HCT116 (cell line): ENCODE results near the gene ZFR. TPM values are rescaled to one million over a fixed set of nuclear protein-coding genes. Genes with fewer than 3 reads are reported as not detected.
A peak's percentile ranks its signal among the peaks of the same experiment; 100 is the strongest.

Source experiments
- ATAC-seq: fragments of 200-7000 bp; cut with Tn5 transposase; 2 replicates; pipeline ENCODE4 v1.9.1; 2020; ENCODE audit warnings: mild to moderate bottlenecking, moderate library complexity
- BruUV-seq: library from RNA; stranded (reverse); fragments of 400-500 nt; replicated peaks from 2 replicates; lab custom pipeline; 2021; lab: Mats Ljungman, UMichigan
- CTCF ChIA-PET: fragments of 300-600 bp; sonication (Branson Sonifier 250); formaldehyde crosslinking; loops from one replicate; lab custom pipeline; 2021; ENCODE audit warnings: antibody characterized with exemption; lab: Charles Lee
- POLR2A ChIA-PET: fragments of 300-600, 350-600 bp; sonication (Branson Sonifier 250); formaldehyde crosslinking; loops from one replicate; lab custom pipeline; 2021; ENCODE audit warnings: antibody characterized with exemption; lab: Charles Lee
- RAD21 ChIA-PET, 2 experiments: fragments of 300-600 bp; sonication (Branson Sonifier 250); formaldehyde crosslinking; loops; one replicate each; lab custom pipeline; 2023; ENCODE audit warnings: low total read pairs in 2 of 2; ENCODE audit not compliant: uncharacterized antibody in 2 of 2, unreplicated experiment in 2 of 2, low non-redundant PET in 1 of 2; lab: Charles Lee
- DNase-seq: peaks from one replicate; pipeline ENCODE4 v3.0.0-alpha.2; 2010; ENCODE audit warnings: low read depth, low spot score
- H2AFZ ChIP-seq: fragments of 200-600 bp; shearing (Covaris generic), sonication (generic); 2 replicates; pipeline ENCODE4 v1.6.1; 2017; ENCODE audit warnings: low read depth, mixed run types, mixed read lengths, antibody characterized with exemption, low read length; ENCODE audit not compliant: poor library complexity, severe bottlenecking
- H3K27ac ChIP-seq: 2 replicates; pipeline ENCODE4 v1.5.1; 2012; ENCODE audit warnings: low read depth, low read length
- H3K27me3 ChIP-seq: fragments of 200-600 bp; sonication (generic); 2 replicates; pipeline ENCODE4 v1.6.1; 2016; ENCODE audit warnings: mixed run types, low read length, mixed read lengths; ENCODE audit not compliant: insufficient read depth
- H3K36me3 ChIP-seq, 2 experiments: fragments of 200-500 bp in 1 of 2; fragments of 200-600 bp in 1 of 2; sonication (Bioruptor generic) in 1 of 2; sonication (generic) in 1 of 2; 2 replicates each; pipeline versions ENCODE4 v1.5.1 to v1.6.1; 2014 to 2016; ENCODE audit warnings: low read length in 2 of 2, inconsistent platforms in 1 of 2, mixed read lengths in 1 of 2, mixed run types in 1 of 2; ENCODE audit not compliant: insufficient read depth in 2 of 2, control insufficient read depth in 1 of 2
- H3K4me1 ChIP-seq, 2 experiments: fragments of 200-600 bp in 1 of 2; sonication (generic) in 1 of 2; 2 replicates each; pipeline versions ENCODE4 v1.5.1 to v1.6.1; 2012 to 2017; ENCODE audit warnings: low read length in 2 of 2, inconsistent platforms in 1 of 2, mild to moderate bottlenecking in 1 of 2, mixed read lengths in 1 of 2, mixed run types in 1 of 2, moderate library complexity in 1 of 2; ENCODE audit not compliant: insufficient read depth in 2 of 2, control insufficient read depth in 1 of 2
- H3K4me2 ChIP-seq: fragments of 200-600 bp; sonication (generic); 2 replicates; pipeline ENCODE4 v1.6.1; 2017; ENCODE audit warnings: mixed run types, low read length, mixed read lengths
- H3K4me3 ChIP-seq, 2 experiments: fragments of 200-600 bp in 1 of 2; sonication (generic) in 1 of 2; replicated peaks in 1 of 2; 2 replicates each; pipeline ENCODE4 v1.5.1; 2011 to 2016; ENCODE audit warnings: low read length in 2 of 2, control low read depth in 1 of 2, low read depth in 1 of 2, mild to moderate bottlenecking in 1 of 2, mixed read lengths in 1 of 2, mixed run types in 1 of 2
- H3K79me2 ChIP-seq: fragments of 200-600 bp; sonication (generic); 2 replicates; pipeline ENCODE4 v1.6.1; 2017; ENCODE audit warnings: mild to moderate bottlenecking, mixed run types, low read length, moderate library complexity, mixed read lengths; ENCODE audit not compliant: insufficient read depth
- H3K9ac ChIP-seq: fragments of 200-600 bp; sonication (generic); 2 replicates; pipeline ENCODE4 v1.6.1; 2016; ENCODE audit warnings: low read length, mixed read lengths
- H3K9me2 ChIP-seq: fragments of 200-600 bp; sonication (generic), shearing (Covaris generic); 2 replicates; pipeline ENCODE4 v1.6.1; 2017; ENCODE audit warnings: mixed run types, mild to moderate bottlenecking, moderate library complexity; ENCODE audit not compliant: insufficient read depth
- H3K9me3 ChIP-seq, 2 experiments: fragments of 200-500 bp in 1 of 2; fragments of 200-600 bp in 1 of 2; sonication (Bioruptor generic) in 1 of 2; sonication (generic) in 1 of 2; 2 replicates each; pipeline ENCODE4 v1.6.1; 2014 to 2017; ENCODE audit warnings: low read length in 2 of 2, mixed read lengths in 2 of 2, inconsistent platforms in 1 of 2, low read depth in 1 of 2, mild to moderate bottlenecking in 1 of 2, mixed run types in 1 of 2, moderate library complexity in 1 of 2; ENCODE audit not compliant: control insufficient read depth in 1 of 2, insufficient read depth in 1 of 2
- H4K20me1 ChIP-seq: fragments of 200-600 bp; sonication (generic), shearing (Covaris generic); 2 replicates; pipeline ENCODE4 v1.6.1; 2017; ENCODE audit warnings: mixed run types, mild to moderate bottlenecking, moderate library complexity; ENCODE audit not compliant: insufficient read depth
- CBX3 ChIP-seq: IDR thresholded peaks from 2 replicates; pipeline ENCODE4 v1.6.1; 2012; ENCODE audit warnings: low read depth
- CEBPB ChIP-seq: IDR thresholded peaks from 2 replicates; pipeline ENCODE4 v1.6.1; 2012; ENCODE audit warnings: low read depth
- EGR1 ChIP-seq: IDR thresholded peaks from 2 replicates; pipeline ENCODE4 v1.6.1; 2012; ENCODE audit warnings: low read depth
- EZH2phosphoT487 ChIP-seq: fragments of 200-600 bp; IDR thresholded peaks from 2 replicates; pipeline ENCODE4 v1.6.1; 2018; ENCODE audit warnings: antibody characterized with exemption, borderline replicate concordance
- FOSL1 ChIP-seq: IDR thresholded peaks from 2 replicates; pipeline ENCODE4 v1.6.1; 2012; ENCODE audit warnings: low read depth
- JUND ChIP-seq: IDR thresholded peaks from 2 replicates; pipeline ENCODE4 v1.6.1; 2012
- POLR2A ChIP-seq: IDR thresholded peaks from 2 replicates; pipeline ENCODE4 v1.7.0; 2011; ENCODE audit warnings: borderline replicate concordance; ENCODE audit not compliant: insufficient read depth, insufficient read length; ENCODE audit errors: extremely low read depth
- POLR2AphosphoS5 ChIP-seq: IDR thresholded peaks from 2 replicates; pipeline ENCODE4 v1.6.1; 2011; ENCODE audit warnings: mild to moderate bottlenecking, low read depth, low read length, moderate library complexity
- RAD21 ChIP-seq: IDR thresholded peaks from 2 replicates; pipeline ENCODE4 v1.6.1; 2012; ENCODE audit warnings: low read depth, mild to moderate bottlenecking
- SIN3A ChIP-seq: IDR thresholded peaks from 2 replicates; pipeline ENCODE4 v1.6.1; 2012; ENCODE audit warnings: low read depth
- SP1 ChIP-seq: IDR thresholded peaks from 2 replicates; pipeline ENCODE4 v1.6.1; 2012; ENCODE audit warnings: low read depth
- TCF7L2 ChIP-seq: IDR thresholded peaks from 2 replicates; pipeline ENCODE4 v1.7.0; 2011; ENCODE audit warnings: borderline replicate concordance, inconsistent platforms; ENCODE audit not compliant: insufficient read depth, insufficient read length; ENCODE audit errors: extremely low read depth
- ZBTB33 ChIP-seq: IDR thresholded peaks from 2 replicates; pipeline ENCODE4 v1.6.1; 2011; ENCODE audit warnings: mild to moderate bottlenecking, low read length, moderate library complexity; ENCODE audit not compliant: insufficient replicate concordance; ENCODE audit errors: extremely low read depth
- ZFX ChIP-seq: fragments of 450-650 bp; IDR thresholded peaks from 2 replicates; pipeline ENCODE4 v1.6.1; 2017
- intact Hi-C: fragments of 100-400 bp; cut with micrococcal nuclease; formaldehyde crosslinking; loops from 2 replicates; pipeline ENCODE4 v1.10.0; 2022
- total RNA-seq: library from RNA; stranded (reverse); gene quantifications from one replicate; pipeline ENCODE4 v1.2.1, GENCODE V29; 2021; ENCODE audit not compliant: unreplicated experiment
- TF ChIP-seq, protein P1 (sequence below): IDR thresholded peaks from 2 replicates; pipeline ENCODE4 v1.6.1; 2012

ZFR gene
- total RNA-seq, 1 experiment from 2014 or later: 65.7 TPM

DNA sequence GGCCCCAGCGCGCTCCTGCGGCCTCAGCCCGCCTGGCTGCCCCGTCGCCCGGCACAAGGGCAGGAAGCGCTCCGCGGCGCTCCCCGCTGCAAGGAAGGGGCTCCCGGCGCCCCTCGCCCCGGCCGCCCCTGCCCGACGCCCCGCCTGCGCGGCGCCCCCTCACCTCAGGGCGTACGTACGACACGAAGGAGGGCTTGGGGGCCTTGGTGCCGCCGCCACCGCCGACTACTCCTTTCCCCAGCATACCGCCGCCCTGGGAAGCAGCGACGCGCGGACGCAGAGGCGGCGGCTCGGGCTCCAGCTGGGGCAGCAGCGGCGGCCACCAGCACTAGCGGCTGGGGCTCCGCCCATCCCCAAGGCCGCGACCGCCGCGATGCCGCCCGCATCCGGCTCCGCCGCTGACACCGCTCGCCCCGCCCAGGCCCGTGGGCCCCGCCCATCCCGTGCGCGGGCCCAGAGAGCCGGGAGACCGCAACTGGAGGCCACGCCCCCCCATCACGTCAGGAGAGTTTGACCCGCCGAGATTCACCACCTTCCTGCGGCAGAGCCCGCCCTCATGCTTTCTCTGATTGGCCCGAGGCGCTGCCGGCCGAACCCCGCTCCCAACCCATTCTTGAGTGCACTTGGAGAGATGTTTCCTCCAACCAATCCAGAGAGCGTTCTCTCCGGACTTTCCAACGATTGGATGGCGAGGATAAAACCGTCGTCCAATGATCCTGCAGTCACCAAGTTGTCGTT lies 131.8 kb downstream of the ZFR start, which contains the start of gene MTMR12 (continued):
- TF ChIP-seq, protein P1, sequence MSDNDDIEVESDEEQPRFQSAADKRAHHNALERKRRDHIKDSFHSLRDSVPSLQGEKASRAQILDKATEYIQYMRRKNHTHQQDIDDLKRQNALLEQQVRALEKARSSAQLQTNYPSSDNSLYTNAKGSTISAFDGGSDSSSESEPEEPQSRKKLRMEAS: peak; percentile 45; the same call in 1 of the 2 replicates
- peak; percentile 76 for TF ChIP-seq POLR2AphosphoS5
- no peak for TF ChIP-seq FOSL1
- TF ChIP-seq, all 23 proteins: peak for 6

GRCh38 chr5:32312197-32312594 lies 132.3 kb downstream of the ZFR start:
- no peaks in the 10 kb centered on the region for H4K20me1 ChIP-seq
- no peak overlapping the region for H2AFZ ChIP-seq
- H3K36me3 ChIP-seq: no peaks in the 10 kb centered on the region
- no TSS peak for BruUV-seq
- peak overlapping the region; percentile 83 for H3K9ac ChIP-seq
- H3K4me3 ChIP-seq: peak overlapping the region; percentile 81 to 84
- peak overlapping the region; percentile 93 for H3K4me2 ChIP-seq
- H3K9me2 ChIP-seq: no peaks in the 10 kb centered on the region
- RAD21 ChIA-PET: no interaction called here
- CTCF ChIA-PET: no interaction called here
- DNase-seq: no peak
- peaks cover 37% of the 10 kb centered on the region for H3K79me2 ChIP-seq
- POLR2A ChIA-PET: no interaction called here
- peak; percentile 17 for ATAC-seq
- peaks cover 6 to 13% of the 10 kb centered on the region in 2 experiments; a peak in 2 of 4 replicates for H3K4me1 ChIP-seq
- H3K9me3 ChIP-seq: no peaks in the 10 kb centered on the region
- H3K27me3 ChIP-seq: no peaks in the 10 kb centered on the region
- intact Hi-C loops: no loop called here
- TF ChIP-seq FOSL1 (no peak), ZFX (0 out of 2 replicates have a peak, but pooled peaks have one; percentile 95)
- H3K27ac ChIP-seq: peak overlapping the region; percentile 87

- TSS peak; percentile 63 for BruUV-seq
- ATAC-seq (no peak), DNase-seq (no peak)
- no peaks in the 10 kb centered on the region for H3K9me2 ChIP-seq
- H3K27ac ChIP-seq: peak overlapping the region; percentile 87
- intact Hi-C loops: no loop called here
- RAD21 ChIA-PET: no interaction called here
- no peaks in the 10 kb centered on the region for H3K27me3 ChIP-seq
- peaks cover 6 to 13% of the 10 kb centered on the region in 2 experiments; a peak in 2 of 4 replicates for H3K4me1 ChIP-seq
- H3K4me2 ChIP-seq: peak overlapping the region; percentile 93
- peak overlapping the region; percentile 81 to 84 for H3K4me3 ChIP-seq
- peak overlapping the region; percentile 83 for H3K9ac ChIP-seq
- POLR2A ChIA-PET: no interaction called here
- no peak overlapping the region for H2AFZ ChIP-seq
- no peaks in the 10 kb centered on the region for H4K20me1 ChIP-seq
- CTCF ChIA-PET: no interaction called here
- no peaks in the 10 kb centered on the region for H3K36me3 ChIP-seq
- no peaks in the 10 kb centered on the region for H3K9me3 ChIP-seq
- H3K79me2 ChIP-seq: peaks cover 42% of the 10 kb centered on the region
- TF ChIP-seq CBX3 (no peak), RAD21 (no peak), ZBTB33 (no peak), SP1 (no peak), SIN3A (no peak), FOSL1 (no peak), EGR1 (no peak), TCF7L2 (no peak), JUND (no peak), CEBPB (no peak), EZH2phosphoT487 (no peak), POLR2A (no peak), ZFX (no peak)
- TF ChIP-seq, protein P1: no peak
Measured at GRCh38 chr5:32311404-32312196, 132.9 kb downstream of the ZFR start.
